ENCODE data around the gene ALG2. TPM values are rescaled to one million over a fixed set of nuclear protein-coding genes. Genes with fewer than 3 reads are reported as not detected.

ALG2 gene
- 54.2 and 61.6 TPM in 2 replicates for total RNA-seq

GRCh38 chr9:99221621-99222415 is at the start of gene ALG2, which contains the start of gene SEC61B:
Gene ALG2, minus strand, starts transcription at chr9:99221942. Its CDS starts 48 bp downstream, at chr9:99221894.
Gene SEC61B, plus strand, starts transcription at chr9:99222282. Its CDS starts 82 bp downstream, at chr9:99222364.

Other genes with a start within 250 kb of the ALG2 start
- gene TGFBR1, start 116.8 kb downstream of the ALG2 start, total RNA-seq = 12.1 and 18.6 TPM in 2 replicates
- 116 and 159 TPM in 2 replicates for gene SEC61B, start 340 bp upstream of the ALG2 start, total RNA-seq

Data from cardiac atrium fibroblast (primary cell).